ENCODE data around the gene OXCT1. TPM values are rescaled to one million over a fixed set of nuclear protein-coding genes. Genes with fewer than 3 reads are reported as not detected.

OXCT1 gene
- total and polyA plus RNA-seq, 9 of the 15 experiments (the other 6 are each of a cell fraction or from before 2014, with no cell fraction given): 24.7 to 61.2 (median 41.9) TPM

- TF ChIP-seq XRCC4 (IDR thresholded peaks at IDR 0.05; ENCODE audit: extremely low read depth, insufficient read depth, insufficient read length) (no peak), USF2 (CRISPR knock-in tag; IDR thresholded peaks at IDR 0.05) (no peak), HDAC2 (IDR thresholded peaks at IDR 0.05) (no peak), CBFA2T2 (conservative IDR thresholded peaks at IDR 0.05) (no peak), NFYB (IDR thresholded peaks at IDR 0.05; ENCODE audit: extremely low read depth, insufficient read length) (no peak), CEBPG (CRISPR knock-in tag; IDR thresholded peaks at IDR 0.05) (no peak), CEBPG (tag; conservative IDR thresholded peaks at IDR 0.05 in 1 of 2, IDR thresholded peaks at IDR 0.05 in 1 of 2) (no peak), EP300 (IDR thresholded peaks at IDR 0.05; ENCODE audit: low read length) (no peak), MEF2D (tag; conservative IDR thresholded peaks at IDR 0.05; ENCODE audit: low read depth) (no peak), TRIM28 (IDR thresholded peaks at IDR 0.05) (no peak)
- TF ChIP-seq, protein P1, sequence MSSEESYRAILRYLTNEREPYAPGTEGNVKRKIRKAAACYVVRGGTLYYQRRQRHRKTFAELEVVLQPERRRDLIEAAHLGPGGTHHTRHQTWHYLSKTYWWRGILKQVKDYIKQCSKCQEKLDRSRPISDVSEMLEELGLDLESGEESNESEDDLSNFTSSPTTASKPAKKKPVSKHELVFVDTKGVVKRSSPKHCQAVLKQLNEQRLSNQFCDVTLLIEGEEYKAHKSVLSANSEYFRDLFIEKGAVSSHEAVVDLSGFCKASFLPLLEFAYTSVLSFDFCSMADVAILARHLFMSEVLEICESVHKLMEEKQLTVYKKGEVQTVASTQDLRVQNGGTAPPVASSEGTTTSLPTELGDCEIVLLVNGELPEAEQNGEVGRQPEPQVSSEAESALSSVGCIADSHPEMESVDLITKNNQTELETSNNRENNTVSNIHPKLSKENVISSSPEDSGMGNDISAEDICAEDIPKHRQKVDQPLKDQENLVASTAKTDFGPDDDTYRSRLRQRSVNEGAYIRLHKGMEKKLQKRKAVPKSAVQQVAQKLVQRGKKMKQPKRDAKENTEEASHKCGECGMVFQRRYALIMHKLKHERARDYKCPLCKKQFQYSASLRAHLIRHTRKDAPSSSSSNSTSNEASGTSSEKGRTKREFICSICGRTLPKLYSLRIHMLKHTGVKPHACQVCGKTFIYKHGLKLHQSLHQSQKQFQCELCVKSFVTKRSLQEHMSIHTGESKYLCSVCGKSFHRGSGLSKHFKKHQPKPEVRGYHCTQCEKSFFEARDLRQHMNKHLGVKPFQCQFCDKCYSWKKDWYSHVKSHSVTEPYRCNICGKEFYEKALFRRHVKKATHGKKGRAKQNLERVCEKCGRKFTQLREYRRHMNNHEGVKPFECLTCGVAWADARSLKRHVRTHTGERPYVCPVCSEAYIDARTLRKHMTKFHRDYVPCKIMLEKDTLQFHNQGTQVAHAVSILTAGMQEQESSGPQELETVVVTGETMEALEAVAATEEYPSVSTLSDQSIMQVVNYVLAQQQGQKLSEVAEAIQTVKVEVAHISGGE (CRISPR knock-in tag; IDR thresholded peaks at IDR 0.05): no peak
- TF ChIP-seq, protein P2, sequence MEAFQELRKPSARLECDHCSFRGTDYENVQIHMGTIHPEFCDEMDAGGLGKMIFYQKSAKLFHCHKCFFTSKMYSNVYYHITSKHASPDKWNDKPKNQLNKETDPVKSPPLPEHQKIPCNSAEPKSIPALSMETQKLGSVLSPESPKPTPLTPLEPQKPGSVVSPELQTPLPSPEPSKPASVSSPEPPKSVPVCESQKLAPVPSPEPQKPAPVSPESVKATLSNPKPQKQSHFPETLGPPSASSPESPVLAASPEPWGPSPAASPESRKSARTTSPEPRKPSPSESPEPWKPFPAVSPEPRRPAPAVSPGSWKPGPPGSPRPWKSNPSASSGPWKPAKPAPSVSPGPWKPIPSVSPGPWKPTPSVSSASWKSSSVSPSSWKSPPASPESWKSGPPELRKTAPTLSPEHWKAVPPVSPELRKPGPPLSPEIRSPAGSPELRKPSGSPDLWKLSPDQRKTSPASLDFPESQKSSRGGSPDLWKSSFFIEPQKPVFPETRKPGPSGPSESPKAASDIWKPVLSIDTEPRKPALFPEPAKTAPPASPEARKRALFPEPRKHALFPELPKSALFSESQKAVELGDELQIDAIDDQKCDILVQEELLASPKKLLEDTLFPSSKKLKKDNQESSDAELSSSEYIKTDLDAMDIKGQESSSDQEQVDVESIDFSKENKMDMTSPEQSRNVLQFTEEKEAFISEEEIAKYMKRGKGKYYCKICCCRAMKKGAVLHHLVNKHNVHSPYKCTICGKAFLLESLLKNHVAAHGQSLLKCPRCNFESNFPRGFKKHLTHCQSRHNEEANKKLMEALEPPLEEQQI (IDR thresholded peaks at IDR 0.05): no peak
- peaks cover 27% of the 10 kb centered on the region; the same call in 1 of the 3 replicates for H3K36me3 ChIP-seq (ENCODE audit: control insufficient read depth, insufficient read depth, low read length)
- ATAC-seq (no peak), DNase-seq (ENCODE audit: extremely low read depth in 1 of 4, low spot score in 3 of 4) (no peak), FAIRE-seq (no peak)
- H3K9me3 ChIP-seq (replicated peaks; ENCODE audit: control insufficient read depth, insufficient read depth, low read depth, low read length): no peaks in the 10 kb centered on the region
- in situ Hi-C loops (cut with MboI): no loop called here
- no peaks in the 10 kb centered on the region for H3K4me1 ChIP-seq (replicated peaks in 1 of 2; ENCODE audit: control insufficient read depth in 2 of 2, insufficient read depth in 2 of 2, low read length in 2 of 2)
- H3K27ac ChIP-seq (ENCODE audit: extremely low read depth, low read depth, low read length): no peak overlapping the region
- H3K4me3 ChIP-seq: no peak overlapping the region
- H3K9me1 ChIP-seq (ENCODE audit: control insufficient read depth, insufficient read depth, low read length): no peaks in the 10 kb centered on the region
- no peak overlapping the region for H2AFZ ChIP-seq (ENCODE audit: low read depth, low read length)
- ChIA-PET POLR2A (interaction anchor here (0.7 to 1.1 kb wide), 4 partner anchors 10 to 47 kb away, joined by 3 to 4 read pairs (median 3); no protein-coding TSS in a partner anchor), CTCF (ENCODE audit: low intra/inter-chr PET ratio) (no interaction called here)
- intact Hi-C loops (cut with micrococcal nuclease): no loop called here
- no TSS peak for BruUV-seq (replicated peaks)
- H3K4me2 ChIP-seq (ENCODE audit: insufficient read depth, low read length): no peak overlapping the region
- no peak overlapping the region for H3K9ac ChIP-seq (ENCODE audit: insufficient read depth in 1 of 2, low read depth in 2 of 2, low read length in 2 of 2)
- H3K27me3 ChIP-seq (ENCODE audit: control insufficient read depth in 2 of 2, insufficient read depth in 2 of 2, low read length in 2 of 2): no peaks in the 10 kb centered on the region
- no peaks in the 10 kb centered on the region for H4K20me1 ChIP-seq (replicated peaks; ENCODE audit: control insufficient read depth, insufficient read depth, low read length)
- no peaks in the 10 kb centered on the region for H3K79me2 ChIP-seq (ENCODE audit: control insufficient read depth, insufficient read depth, low read length)
Observed at GRCh38 chr5:41796061-41796460, 74.2 kb downstream of the OXCT1 start.

Measured in K562 (cell line).